ENCODE data around the gene EML4.

EML4 gene

DNA sequence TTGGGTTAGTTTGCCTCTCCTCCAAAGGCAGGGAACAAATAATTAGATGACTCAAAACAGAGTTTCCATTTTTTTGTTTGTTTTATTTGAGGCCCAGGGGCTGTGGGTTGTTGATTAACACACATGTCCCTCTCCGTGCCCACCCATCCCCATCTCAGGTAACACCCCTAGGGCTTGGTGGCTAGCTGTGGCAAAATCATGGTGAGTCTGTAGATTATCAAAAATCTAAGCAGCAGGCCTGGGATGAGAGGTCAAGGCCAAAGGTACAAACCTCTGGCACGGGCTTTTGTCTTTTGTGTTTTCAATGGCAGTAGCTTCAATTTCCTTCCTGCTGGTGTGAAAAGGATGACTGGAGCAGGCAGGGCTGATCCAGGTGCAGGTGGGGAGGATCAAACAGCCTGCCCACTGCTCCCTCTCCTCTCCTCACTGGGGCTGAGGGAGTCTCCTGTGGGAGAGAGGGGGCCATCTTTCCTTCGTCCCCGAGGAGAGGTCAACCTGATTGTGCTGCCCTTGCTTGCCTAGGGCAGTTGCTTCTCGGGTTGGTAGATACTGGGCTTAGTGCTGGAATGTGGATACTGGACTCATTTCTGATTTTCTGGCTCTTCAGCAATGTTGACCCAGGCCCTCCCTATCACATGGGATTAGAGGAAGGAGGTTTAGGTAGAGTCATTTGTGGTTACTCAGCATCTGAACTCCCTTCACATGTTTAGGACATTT lies 31.9 kb upstream of the EML4 start:
- no peak for DNase-seq

DNA sequence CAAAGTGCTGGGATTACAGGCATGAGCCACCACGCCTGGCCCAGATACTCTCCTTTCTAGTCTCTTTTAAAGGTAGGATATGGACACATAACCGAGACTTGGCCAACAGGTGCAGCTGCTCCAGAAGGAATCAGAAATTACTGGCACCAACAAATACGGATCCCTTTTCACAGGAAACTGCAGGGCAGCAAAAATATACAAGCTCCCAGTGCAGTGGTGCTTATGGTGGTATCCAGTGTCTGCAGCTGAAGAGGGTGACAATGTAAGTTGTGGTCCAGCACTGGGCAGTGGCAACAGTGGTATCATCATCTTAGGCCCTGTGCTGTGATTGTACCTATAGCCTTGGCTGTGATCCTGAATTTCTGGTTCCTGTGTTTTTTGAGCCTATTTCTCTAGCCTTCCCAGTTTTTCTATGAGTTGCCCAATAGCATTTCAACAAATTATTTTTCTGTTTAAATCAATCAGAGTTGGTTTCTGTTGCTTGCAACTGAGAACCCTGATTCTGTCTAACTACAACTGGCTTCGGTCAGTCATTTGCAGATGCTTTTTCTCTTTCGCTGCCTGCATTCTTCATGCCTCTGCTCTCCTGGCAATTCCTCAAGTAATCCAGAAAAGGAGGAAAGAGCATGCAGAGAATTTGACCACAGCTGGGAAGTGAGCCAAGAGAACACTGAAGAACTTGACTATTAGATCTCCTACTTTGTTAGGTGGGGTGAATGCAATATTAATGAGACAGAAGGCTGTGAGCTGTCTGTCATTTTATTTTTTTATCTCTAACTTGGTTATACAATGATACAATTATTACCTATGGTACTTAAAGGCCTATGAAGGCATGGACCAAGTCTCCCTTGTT lies 30.8 kb upstream of the EML4 start:
- DNase-seq = no peak

DNA sequence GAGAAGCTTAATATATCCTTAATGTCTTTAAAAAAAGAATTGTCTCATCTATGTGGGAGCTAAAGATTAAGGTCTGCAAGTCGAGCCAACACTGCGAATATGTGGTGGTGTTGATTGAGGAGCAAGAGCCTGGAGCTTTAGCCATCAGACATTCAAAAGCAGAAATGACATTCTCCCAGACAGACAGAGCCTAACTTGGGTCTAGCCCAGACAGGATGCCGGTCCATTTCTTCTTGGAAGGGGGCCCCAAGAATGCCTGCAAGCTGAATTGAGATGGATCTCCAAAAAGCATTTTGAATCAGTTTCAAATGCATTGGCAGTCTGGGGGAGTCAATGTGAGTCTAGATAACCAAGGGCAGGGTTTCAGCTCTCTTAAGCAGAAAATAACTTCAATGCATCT lies 30.1 kb upstream of the EML4 start:
- DNase-seq = no peak

DNA sequence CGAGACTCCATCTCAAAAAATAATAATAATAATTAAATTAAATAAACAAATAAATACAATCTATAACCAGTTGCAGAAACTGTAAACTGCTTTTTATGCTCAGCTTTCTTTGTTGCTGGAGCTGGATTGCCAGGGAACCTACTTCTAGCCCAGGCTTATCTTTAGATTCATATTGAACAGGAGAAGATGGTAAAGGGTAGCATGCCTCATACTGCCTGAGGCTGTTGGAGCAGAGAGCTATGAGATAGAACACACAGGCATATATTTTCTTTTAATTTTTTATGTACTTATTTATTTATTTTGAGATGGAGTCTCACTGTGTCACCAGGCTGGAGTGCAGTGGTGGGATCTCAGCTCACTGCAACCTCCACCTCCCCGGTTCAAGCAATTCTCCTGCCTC lies 28.7 kb upstream of the EML4 start:
- no peak for DNase-seq

DNA sequence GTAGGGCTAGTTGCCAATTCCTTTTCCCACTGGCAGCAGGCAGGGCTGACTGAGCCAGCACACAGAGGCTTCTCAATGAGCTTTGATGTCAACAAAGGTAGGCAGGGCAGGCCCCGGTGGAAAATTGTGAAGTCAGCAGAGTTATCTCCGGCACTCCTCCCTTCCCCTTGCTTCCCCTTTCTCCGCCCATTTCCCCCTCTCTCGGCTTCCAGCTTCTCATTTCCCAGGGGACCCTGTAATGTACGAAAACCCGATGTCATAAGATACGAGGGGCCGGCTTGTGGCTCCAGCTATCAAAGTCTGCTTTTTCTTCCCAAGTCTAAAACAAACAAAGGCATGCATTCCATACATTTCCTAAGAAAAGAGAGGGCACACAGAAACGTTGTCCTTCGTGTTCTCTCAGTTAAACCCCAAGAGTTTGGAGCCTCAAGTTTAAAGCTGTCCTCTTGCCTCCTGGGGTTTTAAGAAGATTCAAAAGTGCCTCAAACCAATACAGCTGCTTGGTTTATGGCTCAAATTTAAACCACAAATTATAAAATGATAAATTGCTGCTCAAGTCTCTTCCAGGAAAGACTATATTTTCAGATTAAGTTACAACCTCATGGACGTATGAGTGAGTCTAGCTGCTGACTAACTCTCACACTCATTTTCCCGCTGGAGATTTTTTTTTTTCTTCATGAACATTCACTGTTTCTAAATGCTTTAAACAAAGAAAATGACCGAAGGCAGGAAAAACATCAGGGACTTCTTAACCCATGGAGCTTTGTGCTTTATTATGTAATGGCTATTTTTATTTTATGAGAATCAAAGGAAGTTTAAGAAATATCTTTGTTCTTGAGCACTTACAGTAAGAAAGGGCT lies 27.2 kb upstream of the EML4 start:
- DNase-seq = no peak

DNA sequence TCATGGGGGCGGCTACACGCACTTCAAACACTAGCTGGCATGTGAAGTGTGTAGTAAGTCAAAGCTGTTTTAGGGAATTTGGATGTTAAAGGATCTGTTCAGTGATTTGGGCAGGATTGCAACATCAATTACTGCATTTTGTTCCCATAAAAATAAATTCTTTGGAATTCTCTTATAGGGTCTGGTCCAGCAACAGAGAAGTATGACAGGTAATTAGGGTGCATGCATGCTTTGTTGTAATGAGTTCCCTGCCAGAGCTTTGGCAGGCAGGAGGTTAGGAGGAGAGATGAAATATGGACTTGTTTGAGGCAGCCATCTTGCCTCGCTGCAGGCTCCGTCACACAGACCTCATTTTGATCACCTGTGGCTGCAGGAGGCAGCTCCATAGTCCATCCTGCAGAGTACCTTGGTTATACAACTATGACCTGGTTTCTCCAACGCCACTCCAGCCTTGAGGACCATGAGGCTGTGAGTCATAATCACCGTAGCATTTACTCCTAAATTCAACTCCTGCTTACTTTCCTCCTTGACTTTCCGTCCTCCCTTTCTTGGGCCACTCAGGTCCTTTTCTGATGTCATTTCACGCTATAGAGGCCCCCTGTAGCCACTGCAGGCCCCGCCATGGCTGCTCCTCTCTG lies 26.5 kb upstream of the EML4 start:
- DNase-seq = no peak

DNA sequence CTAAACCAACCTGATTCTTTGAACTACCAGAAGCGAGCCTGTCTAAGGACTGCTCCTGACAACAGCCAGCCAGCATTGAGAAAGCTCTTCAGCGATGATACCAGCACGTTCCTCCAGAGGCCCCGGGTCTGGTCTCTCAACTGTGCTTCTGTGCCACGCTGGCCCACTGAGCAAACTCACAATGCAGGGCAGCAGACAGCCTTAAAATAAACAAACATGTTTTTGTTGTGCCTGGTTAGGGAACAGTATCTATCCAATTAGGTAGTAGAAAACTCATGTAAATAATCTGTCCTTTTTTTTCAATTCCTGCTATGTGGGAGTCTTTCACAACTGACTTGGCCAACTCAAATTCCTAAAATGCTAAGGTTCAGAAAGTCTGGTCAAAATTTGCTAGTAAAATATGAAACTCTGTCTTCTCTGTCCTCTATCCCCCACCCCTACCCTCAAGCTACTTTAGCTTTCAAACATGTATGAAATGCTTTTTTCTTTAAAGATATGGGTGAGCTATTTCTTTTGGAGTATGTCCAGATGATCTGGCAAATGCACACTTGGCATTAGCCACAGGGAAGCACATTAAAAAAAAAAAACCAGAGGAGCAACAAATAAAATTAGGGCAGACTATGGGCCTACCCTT lies 21.4 kb upstream of the EML4 start:
- no peak for DNase-seq

DNA sequence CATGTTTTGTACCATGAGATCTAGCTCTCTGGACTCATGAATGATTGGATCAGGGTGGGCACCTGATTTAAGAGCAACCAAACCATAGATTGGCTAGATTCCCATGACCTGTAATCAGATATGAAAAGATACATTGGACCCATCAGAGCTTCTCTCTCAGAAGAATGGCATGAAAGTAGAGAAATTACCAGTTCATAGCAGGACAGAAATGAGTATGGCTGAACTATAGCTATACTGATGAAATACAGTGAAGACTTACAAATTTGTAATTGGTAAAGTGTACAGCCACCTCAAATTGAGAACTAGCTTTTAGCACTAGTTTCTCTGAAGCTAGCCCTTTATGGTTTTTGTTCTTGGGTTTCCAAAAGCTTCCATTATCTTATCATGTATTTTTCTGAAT lies 19.0 kb upstream of the EML4 start:
- DNase-seq = no peak

DNA sequence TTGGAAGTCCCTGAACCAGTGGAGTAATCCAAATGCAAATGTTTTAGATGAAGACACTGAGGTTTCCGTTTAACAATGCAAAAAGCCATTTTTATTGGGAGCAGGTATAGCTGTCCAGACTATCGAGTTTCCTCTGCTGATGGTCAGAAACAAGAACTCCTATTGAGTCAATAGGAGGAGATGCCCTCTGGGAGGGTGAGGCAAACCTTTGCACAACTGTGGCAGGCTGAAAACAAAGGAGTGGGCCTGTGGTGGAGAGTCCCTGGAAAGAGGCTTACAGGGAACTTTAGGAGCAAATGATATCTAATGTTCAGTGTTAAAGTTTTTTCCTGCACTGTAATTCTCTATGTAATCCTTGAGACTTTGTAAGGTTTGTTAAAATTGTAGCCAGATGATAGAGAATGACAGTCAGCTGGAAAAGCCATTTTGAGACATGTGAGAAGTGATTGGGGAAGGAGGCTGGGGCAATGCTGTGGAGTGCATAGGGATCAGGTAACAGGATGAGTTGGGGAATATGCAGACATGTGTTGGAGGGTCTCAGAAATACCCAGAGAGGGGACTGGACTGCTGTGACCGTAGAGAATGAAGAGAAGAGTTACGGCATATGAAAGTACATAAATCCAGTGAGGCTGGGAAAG lies 15.1 kb upstream of the EML4 start:
- DNase-seq = no peak

DNA sequence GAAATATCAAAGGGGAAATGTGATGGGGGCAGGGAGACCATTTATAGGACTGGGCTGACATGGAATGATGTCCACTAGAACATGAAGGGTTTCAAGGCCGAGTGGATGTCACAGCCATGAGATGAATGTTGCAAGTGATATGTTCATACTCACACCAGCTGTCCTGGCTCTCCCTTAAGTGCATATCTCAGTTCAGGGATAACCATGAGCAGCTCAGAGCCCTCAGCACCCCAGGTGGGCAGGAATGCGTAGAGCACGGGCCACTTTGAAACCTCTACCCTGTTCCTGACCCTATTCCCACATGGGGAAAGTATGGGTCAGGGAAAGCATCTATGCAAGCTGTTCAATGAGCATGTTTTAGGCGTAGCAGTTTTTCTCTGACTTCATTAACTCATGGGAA lies 12.4 kb upstream of the EML4 start:
- no peak for DNase-seq

DNA sequence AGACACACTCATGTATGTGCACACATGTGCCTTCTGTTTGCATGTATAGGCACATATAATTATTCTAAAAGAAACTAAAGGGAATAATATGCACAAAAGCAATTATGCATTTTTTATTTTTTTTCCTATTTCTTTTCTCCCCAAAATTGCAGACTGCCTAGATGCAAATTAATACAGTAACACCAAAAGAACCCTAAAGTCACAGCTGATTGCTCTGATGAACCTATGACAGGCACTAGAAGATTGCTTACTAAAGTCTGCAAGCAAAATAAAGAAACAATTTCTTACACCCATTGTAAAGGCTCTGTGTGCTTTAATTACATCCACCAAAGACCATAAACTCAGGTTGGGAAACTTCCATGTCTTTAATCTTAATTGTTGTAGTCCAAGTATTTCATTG lies 7.7 kb upstream of the EML4 start:
- no peak for DNase-seq

DNA sequence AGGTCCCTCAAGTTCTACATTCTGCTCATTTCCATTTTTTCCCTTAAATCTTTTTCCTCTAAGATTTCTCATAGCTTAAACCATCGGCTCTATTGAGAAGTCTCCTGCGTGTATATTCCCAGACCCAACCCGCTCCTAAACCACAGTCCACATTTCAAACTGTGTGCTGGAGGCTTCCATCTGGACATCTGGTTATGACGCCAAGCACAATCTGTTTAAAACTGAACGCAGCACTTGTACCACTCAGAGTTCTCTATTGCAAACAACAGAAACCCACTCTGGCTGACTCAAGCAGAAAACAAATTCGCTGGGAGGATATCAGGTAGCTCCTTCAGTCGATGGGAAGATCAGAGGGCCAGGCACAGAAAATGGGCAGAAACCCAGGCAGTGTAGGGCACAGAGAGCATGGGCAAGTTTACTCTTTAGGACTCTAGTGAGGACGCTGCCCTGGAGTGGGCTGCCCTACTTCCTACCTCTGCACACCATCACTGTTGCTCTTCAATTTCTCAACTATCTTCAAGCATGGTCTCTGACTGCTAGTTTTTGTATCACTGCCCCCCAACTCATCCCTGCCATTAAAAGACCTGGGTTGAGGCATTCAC lies 5.6 kb upstream of the EML4 start:
- DNase-seq = no peak

DNA sequence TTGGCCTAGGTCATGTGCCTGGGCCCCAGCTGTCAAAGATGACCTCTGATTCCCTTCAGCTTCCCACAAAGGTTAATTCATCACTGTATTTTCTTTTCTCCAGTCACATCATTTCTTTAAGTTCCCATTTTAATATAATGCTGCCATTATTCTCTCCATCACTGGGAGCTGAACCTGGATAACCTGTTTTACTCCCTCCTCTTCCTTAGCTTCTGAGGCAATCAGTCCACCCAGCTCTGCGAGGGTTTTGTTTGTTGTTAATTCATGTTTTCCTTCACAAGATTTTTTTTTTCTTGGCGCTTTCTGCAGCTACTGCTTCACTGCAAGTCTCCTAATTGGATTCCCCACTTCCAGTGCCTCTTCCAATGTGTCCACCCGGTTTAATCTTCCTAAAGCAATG lies 5.1 kb upstream of the EML4 start:
- DNase-seq = no peak

DNA sequence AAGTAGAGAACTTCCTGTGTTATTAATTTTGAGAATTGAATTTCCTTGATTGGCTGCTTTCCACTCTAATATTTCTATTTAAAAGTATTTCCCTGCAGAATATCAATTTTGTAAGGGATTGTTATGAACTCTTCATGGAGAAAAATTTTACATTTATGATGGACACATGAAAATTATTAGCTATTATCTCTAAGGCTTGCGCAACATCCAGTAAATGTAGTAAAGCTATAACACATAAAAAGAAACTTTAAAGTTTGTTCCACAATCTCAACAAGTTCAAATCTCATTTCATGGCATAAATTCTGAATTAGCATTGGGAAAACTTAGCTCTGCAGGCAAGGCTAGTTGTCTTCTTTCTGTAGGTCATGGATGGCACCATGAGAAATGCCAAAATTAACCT lies 4.2 kb upstream of the EML4 start:
- no peak for DNase-seq

DNA sequence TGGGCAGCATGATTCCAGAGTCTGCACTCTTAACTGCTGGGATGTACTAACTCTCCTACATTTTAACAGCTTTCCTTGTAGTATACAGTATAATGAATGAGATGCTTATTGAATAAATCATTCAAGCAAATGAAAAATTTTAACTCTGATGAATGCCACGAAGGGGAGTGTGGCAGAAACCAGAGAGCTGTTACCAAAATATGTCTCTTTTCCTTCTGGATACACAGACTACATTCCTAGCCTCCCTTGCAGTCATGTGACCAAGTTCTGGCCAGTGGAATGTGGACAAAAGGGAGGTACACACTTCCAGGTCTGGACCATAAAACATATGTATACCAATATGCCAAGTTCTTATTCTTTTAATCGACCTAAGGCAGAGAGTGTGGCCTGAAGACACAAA lies 1.7 kb upstream of the EML4 start:
- no peak for DNase-seq

DNA sequence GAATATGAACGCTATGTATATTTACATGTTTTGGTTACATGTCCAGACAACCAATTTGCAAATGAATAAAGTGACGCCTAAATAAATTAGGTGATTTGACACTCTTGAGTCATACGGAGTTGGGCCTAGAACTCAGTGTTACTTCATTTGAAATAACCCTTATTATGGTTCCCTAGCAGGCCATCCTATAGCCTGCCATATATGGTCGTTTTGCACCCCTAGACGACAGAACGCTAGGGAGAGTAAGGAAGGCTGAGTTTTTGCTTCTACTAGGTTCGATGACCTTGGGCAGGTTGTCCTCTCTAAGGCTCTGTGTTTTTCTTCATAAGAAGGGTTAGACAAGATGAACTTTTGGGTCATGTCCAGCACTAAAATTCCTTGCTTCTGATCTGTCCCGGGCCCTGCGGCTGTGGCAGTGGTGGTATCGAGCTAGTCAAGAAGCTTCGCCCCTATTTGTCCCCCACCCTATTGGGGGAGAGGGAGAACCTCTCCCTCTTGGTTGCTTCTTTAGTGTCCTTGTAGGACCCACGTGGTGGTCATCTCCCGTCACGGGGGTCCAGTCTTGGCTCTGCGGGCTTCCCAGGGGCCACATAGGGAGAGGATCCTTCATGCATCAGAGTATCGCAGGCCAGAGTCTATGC lies 574 bp upstream of the EML4 start:
- no peak for DNase-seq

DNA sequence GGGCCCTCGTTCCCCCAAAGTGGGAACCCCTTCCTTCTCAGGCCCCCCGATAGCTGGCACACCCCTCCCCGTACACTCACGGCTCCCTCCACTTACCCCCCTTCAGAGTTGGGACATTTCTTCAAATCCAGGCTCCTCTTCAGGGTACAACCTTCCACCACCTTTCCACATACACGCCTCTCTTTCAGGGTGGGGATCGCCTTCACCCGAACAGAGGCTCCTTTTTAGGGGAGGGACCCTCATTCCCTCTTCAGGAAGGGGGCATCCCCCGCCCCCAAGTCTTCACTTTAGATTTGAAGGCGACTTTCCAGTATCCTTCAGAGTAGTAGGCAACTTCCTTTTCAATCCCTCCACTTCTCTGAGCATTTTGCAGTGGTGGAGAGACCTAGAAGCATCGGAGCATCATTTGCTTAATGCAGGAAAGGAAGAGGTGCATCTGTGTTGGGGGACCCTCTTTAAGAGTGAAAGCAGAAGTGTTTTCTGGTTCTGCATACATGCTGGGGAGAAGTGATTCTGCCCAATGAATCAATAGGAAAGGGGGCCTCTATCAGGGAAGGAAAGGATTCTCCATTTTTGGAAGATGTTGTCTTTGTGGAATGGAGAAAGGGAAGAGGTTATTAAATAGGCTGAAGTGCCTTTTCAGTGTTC lies 845 bp downstream of the EML4 start:
- DNase-seq = no peak

DNA sequence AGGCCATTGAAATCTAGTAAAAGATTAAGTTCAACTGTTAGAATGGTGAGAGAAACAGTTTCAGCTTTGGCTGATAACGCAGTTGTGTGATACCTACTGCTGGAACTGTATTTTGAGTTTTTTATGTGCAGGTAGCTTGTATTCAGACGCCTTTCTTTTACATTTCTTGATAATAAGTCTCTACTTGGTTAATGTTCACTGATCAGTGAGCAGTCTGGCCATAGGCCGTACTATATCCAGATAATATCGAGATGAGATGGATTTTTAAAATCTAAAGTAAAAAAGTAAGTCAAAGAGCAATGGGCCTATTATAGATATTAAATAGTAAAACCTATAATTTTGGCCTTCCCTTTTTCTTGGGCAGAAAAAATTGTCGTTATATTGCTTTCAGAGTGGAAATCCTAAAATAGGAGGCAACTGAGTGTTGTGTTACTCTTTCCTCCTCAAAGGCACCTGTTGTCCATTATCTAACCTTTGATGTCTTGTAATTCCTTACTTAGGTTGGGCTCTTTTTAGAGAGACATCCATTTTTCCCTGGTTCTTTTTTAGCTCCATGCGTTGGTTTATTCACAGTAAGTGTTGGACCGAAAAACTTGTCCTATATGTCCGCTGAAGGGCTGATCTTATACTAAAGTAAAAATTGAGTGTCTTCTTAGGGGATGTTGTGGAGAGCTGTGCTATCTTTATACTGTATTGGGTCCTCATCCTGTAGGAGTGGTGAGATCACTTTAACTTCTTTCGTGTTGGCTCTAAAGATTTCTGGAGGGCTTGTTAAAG lies 1.7 kb downstream of the EML4 start:
- DNase-seq = no peak

DNA sequence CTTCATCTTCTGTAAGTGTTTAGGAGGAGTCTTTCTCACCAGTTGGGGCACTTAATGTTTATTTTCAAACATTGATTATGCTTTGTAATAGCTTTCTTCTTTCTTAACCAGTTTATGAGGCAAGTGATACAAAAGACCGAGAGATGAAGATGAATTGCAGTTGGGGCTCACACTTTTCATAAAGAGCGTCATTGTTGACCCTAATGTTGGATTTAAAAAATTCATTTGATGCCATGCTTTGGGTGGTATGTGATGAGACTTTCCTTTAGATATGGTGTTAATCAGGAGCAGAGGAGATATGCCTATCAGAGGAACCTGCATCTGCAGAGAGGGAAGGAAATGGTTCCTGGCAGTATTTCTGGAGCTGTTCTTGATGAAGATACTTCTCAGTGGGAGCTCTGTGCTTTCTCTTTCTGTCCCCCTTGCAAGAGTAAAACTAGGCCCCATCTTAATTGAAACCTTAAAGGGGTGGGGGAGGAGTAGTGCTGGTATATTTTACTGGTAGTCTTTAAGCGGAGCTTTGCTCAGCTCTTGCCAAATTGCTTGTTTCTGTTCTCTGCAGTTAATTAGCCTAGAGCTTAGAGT lies 2.3 kb downstream of the EML4 start:
- DNase-seq = no peak

Measured in activated naive CD4-positive, alpha-beta T cell treated with anti-CD3 and anti-CD28 coated beads, Interleukin-2, amount 50 U/mL, for 16 hours (primary cell).